Neuronal stem cell (in vitro differentiated cells): ENCODE data around the gene PPP1R7.

ENCODE experiments used
- DNase-seq: peaks from one replicate; pipeline ENCODE4 v3.0.0-alpha.2; 2013; ENCODE audit warnings: low spot score
- H2AFZ ChIP-seq: one replicate; pipeline ENCODE4 v1.6.1; 2013; ENCODE audit warnings: mild to moderate bottlenecking, low read length, inconsistent platforms
- H2AK5ac ChIP-seq: 2 replicates; pipeline ENCODE4 v1.6.1; 2013; ENCODE audit warnings: low read depth, mild to moderate bottlenecking, inconsistent platforms, low read length, moderate library complexity, mixed read lengths
- H2BK120ac ChIP-seq: 2 replicates; pipeline ENCODE4 v1.6.1; 2013; ENCODE audit warnings: low read depth, mild to moderate bottlenecking, inconsistent platforms, low read length, moderate library complexity, mixed read lengths
- H2BK12ac ChIP-seq: one replicate; pipeline ENCODE4 v1.6.1; 2013; ENCODE audit warnings: low read length, inconsistent platforms
- H2BK15ac ChIP-seq: 2 replicates; pipeline ENCODE4 v1.6.1; 2013; ENCODE audit warnings: mild to moderate bottlenecking, low read length, inconsistent platforms, mixed read lengths
- H2BK5ac ChIP-seq: one replicate; pipeline ENCODE4 v1.6.1; 2013; ENCODE audit warnings: inconsistent platforms, mild to moderate bottlenecking, low read length, moderate library complexity
- H3K14ac ChIP-seq: one replicate; pipeline ENCODE4 v1.6.1; 2013; ENCODE audit warnings: low read length, inconsistent platforms
- H3K18ac ChIP-seq: 2 replicates; pipeline ENCODE4 v1.6.1; 2013; ENCODE audit warnings: low read length, inconsistent platforms
- H3K23ac ChIP-seq: 2 replicates; pipeline ENCODE4 v1.6.1; 2013; ENCODE audit warnings: low read depth, mild to moderate bottlenecking, mixed read lengths, low read length, inconsistent platforms; ENCODE audit not compliant: poor library complexity
- H3K27ac ChIP-seq: replicated peaks from 3 replicates; pipeline ENCODE4 v1.5.1; 2013; ENCODE audit warnings: low read length, inconsistent platforms
- H3K27me3 ChIP-seq, 3 experiments: 2 replicates each; pipeline ENCODE4 v1.6.1; 2013; ENCODE audit warnings: low read length in 3 of 3, mild to moderate bottlenecking in 2 of 3, inconsistent platforms in 1 of 3, low read depth in 1 of 3, mixed read lengths in 1 of 3, moderate library complexity in 1 of 3; ENCODE audit not compliant: control insufficient read depth in 3 of 3, insufficient read depth in 3 of 3
- H3K36me3 ChIP-seq, 2 donors: replicated peaks in 1 of 2; 2 replicates each; pipeline ENCODE4 v1.6.1; 2013; ENCODE audit warnings: low read length in 2 of 2; ENCODE audit not compliant: control insufficient read depth in 2 of 2, insufficient read depth in 2 of 2
- H3K4ac ChIP-seq: 2 replicates; pipeline ENCODE4 v1.6.1; 2013; ENCODE audit warnings: inconsistent platforms, mild to moderate bottlenecking, low read length, moderate library complexity
- H3K4me1 ChIP-seq, 2 donors: 1 replicate in 1 of 2; 2 replicates in 1 of 2; pipeline ENCODE4 v1.6.1; 2013; ENCODE audit warnings: low read length in 2 of 2, low read depth in 1 of 2; ENCODE audit not compliant: control insufficient read depth in 2 of 2, insufficient read depth in 1 of 2
- H3K4me2 ChIP-seq: one replicate; pipeline ENCODE4 v1.6.1; 2013; ENCODE audit warnings: mild to moderate bottlenecking, low read length, inconsistent platforms; ENCODE audit not compliant: insufficient read depth, poor library complexity, severe bottlenecking
- H3K4me3 ChIP-seq, 2 donors: 2 replicates each; pipeline ENCODE4 v1.5.1; 2013; ENCODE audit warnings: low read length in 2 of 2, mild to moderate bottlenecking in 2 of 2, inconsistent platforms in 1 of 2, moderate library complexity in 1 of 2
- H3K79me1 ChIP-seq: one replicate; pipeline ENCODE4 v1.6.1; 2013; ENCODE audit warnings: low read depth, mild to moderate bottlenecking, inconsistent platforms, low read length, moderate library complexity
- H3K9ac ChIP-seq: one replicate; pipeline ENCODE4 v1.6.1; 2013; ENCODE audit warnings: mild to moderate bottlenecking, low read depth, low read length, inconsistent platforms; ENCODE audit not compliant: poor library complexity
- H3K9me3 ChIP-seq, 2 donors: replicated peaks in 1 of 2; 2 replicates each; pipeline versions ENCODE3 to v1.6.1; 2013; ENCODE audit warnings: low read length in 2 of 2, mild to moderate bottlenecking in 2 of 2, inconsistent platforms in 1 of 2, low read depth in 1 of 2, mixed read lengths in 1 of 2, moderate library complexity in 1 of 2; ENCODE audit not compliant: control insufficient read depth in 2 of 2, insufficient read depth in 1 of 2
- H4K8ac ChIP-seq: one replicate; pipeline ENCODE4 v1.6.1; 2013; ENCODE audit warnings: low read depth, mild to moderate bottlenecking, inconsistent platforms, low read length, moderate library complexity
- H4K91ac ChIP-seq: one replicate; pipeline ENCODE4 v1.6.1; 2013; ENCODE audit warnings: low read length, low read depth, mild to moderate bottlenecking, inconsistent platforms; ENCODE audit not compliant: poor library complexity
- WGBS, 2 donors: extraction: QIAGEN DNeasy Blood & Tissue Kit; methylation state at CpG; one replicate each; pipeline ENCODE4 v1.1.7; 2013; ENCODE audit warnings: missing lambda C conversion rate in 2 of 2, mixed read lengths in 1 of 2; ENCODE audit not compliant: insufficient read length in 2 of 2, insufficient replicate concordance in 1 of 2; ENCODE audit errors: extremely low coverage in 2 of 2; 5-methylcytosine and 5-hydroxymethylcytosine counted together

PPP1R7 gene

GRCh38 chr2:241218131-241219029 is 68.1 kb downstream of the PPP1R7 start:
- H3K4ac ChIP-seq = no peak overlapping the region
- H3K79me1 ChIP-seq = no peaks in the 10 kb centered on the region
- no peak overlapping the region for H3K9ac ChIP-seq
- peak overlapping the region; percentile 37 for H3K27ac ChIP-seq
- H3K4me2 ChIP-seq = peak overlapping the region; percentile 91
- no CpG with 5 or more reads among the region's 83 CpGs for WGBS, 2 donors
- H2AFZ ChIP-seq = peak overlapping the region; percentile 91
- no peak overlapping the region for H2BK12ac ChIP-seq
- H3K23ac ChIP-seq = no peak overlapping the region
- no peak overlapping the region for H2BK5ac ChIP-seq
- H4K8ac ChIP-seq = peak overlapping the region; percentile 17
- no peak overlapping the region for H3K14ac ChIP-seq
- H3K4me1 ChIP-seq = peaks cover 3 to 12% of the 10 kb centered on the region in 2 donors
- no peaks in the 10 kb centered on the region for H3K36me3 ChIP-seq
- H3K4me3 ChIP-seq = peak overlapping the region; percentile 58 to 86
- H4K91ac ChIP-seq = no peak overlapping the region
- peaks cover 0 to 12% (median 0%) of the 10 kb centered on the region in 3 experiments for H3K27me3 ChIP-seq
- H3K18ac ChIP-seq = peak overlapping the region; percentile 98
- DNase-seq = peak; percentile 45
- peak overlapping the region; percentile 9 for H2BK15ac ChIP-seq
- H2AK5ac ChIP-seq = no peak overlapping the region
- H2BK120ac ChIP-seq = no peak overlapping the region
- H3K9me3 ChIP-seq = no peaks in the 10 kb centered on the region

DNA sequence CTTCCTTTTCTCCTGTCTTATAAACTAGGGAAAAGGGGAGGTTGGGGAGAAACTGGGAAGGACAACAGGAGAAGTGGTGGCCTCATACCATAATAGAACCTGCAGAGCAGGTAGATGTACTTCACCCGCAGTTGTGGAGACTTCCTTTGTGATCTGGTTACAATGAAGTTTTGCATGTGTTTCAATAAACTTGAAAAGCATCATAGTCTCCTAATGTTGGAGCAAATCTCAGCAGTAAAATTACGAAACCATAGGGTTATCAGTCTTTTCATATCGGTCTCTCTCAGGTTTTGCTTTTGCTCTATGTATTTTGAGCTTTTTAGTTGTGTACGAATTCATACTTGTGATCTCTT is 68.7 kb downstream of the PPP1R7 start:
- Histone ChIP-seq H2AK5ac (no peak overlapping the region), H2BK12ac (no peak overlapping the region), H3K9me3 (no peaks in the 10 kb centered on the region), H3K27me3 (peaks cover 0 to 12% (median 0%) of the 10 kb centered on the region in 3 experiments), H2AFZ (peak overlapping the region; percentile 91), H3K4me3 (peak overlapping the region in 1 of 2 donors; percentile 58), H3K23ac (no peak overlapping the region), H2BK5ac (no peak overlapping the region), H4K91ac (no peak overlapping the region), H3K27ac (no peak overlapping the region), H4K8ac (no peak overlapping the region), H2BK15ac (no peak overlapping the region), H3K9ac (no peak overlapping the region), H3K4me1 (peaks cover 6 to 17% of the 10 kb centered on the region in 2 donors), H2BK120ac (no peak overlapping the region), H3K79me1 (no peaks in the 10 kb centered on the region), H3K4me2 (peak overlapping the region; percentile 66), H3K36me3 (no peaks in the 10 kb centered on the region), H3K4ac (no peak overlapping the region), H3K18ac (no peak overlapping the region), H3K14ac (no peak overlapping the region)
- DNase-seq = no peak
- WGBS, 2 donors = no CpG with 5 or more reads among the region's 4 CpGs

- no peak overlapping the region for H3K4me3 ChIP-seq
- H2BK12ac ChIP-seq = no peak overlapping the region
- H2BK5ac ChIP-seq = no peak overlapping the region
- H3K27ac ChIP-seq = no peak overlapping the region
- H3K18ac ChIP-seq = no peak overlapping the region
- no peak for DNase-seq
- H3K4me1 ChIP-seq = peaks cover 7 to 19% of the 10 kb centered on the region in 2 donors
- no peak overlapping the region for H3K9ac ChIP-seq
- H3K27me3 ChIP-seq = peaks cover 0 to 12% (median 0%) of the 10 kb centered on the region in 3 experiments
- H3K36me3 ChIP-seq = peaks cover 0 to 1% of the 10 kb centered on the region in 2 donors
- H2BK120ac ChIP-seq = no peak overlapping the region
- no peak overlapping the region for H2AK5ac ChIP-seq
- H3K4ac ChIP-seq = no peak overlapping the region
- H3K23ac ChIP-seq = no peak overlapping the region
- no peak overlapping the region for H2AFZ ChIP-seq
- no peak overlapping the region for H4K8ac ChIP-seq
- no peaks in the 10 kb centered on the region for H3K79me1 ChIP-seq
- H4K91ac ChIP-seq = no peak overlapping the region
- H3K4me2 ChIP-seq = no peak overlapping the region
- no peaks in the 10 kb centered on the region for H3K9me3 ChIP-seq
- no CpG with 5 or more reads among the region's 6 CpGs for WGBS, 2 donors
- no peak overlapping the region for H2BK15ac ChIP-seq
- no peak overlapping the region for H3K14ac ChIP-seq
Measured at GRCh38 chr2:241219856-241220356, 69.6 kb downstream of the PPP1R7 start.
